AG09319 (cell line): ENCODE data around the gene GARIN5B.

Source experiments
- DNase-seq: peaks from one replicate; pipeline ENCODE4 v3.0.0-alpha.2; 2010; ENCODE audit warnings: low read depth; ENCODE audit errors: extremely low read depth
- TF ChIP-seq, protein P1 (sequence below): IDR thresholded peaks from 2 replicates; pipeline ENCODE4 v1.5.1; 2011; ENCODE audit warnings: low read depth, mild to moderate bottlenecking, inconsistent platforms, low read length, moderate library complexity

The GARIN5B gene

DNA sequence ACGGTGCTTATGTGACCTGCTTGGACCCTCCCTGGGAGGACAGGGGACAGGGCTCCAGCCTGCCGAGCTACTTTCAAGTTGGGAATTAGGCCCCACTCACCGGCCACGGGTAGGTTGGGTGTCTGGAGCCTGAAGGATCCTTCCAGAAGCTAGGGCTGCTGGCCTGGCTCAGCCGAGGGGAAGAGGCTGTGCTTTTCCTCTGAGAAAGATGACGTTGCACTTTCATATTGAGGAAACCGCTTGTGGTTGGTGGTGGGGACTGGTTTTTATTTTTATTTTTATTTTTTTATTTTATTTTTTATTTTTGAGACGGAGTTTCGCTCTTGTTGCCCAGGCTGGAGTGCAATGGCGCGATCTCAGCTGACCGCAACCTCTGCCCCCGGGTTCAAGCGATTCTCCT lies 37.9 kb downstream of the GARIN5B start, which contains the start of gene TMEM150B:
Gene TMEM150B (minus strand): TSS at position 170 of the 400 bp plus-strand sequence. CDS start 4,305 bp downstream, outside the sequence.
- TF ChIP-seq, protein P1, sequence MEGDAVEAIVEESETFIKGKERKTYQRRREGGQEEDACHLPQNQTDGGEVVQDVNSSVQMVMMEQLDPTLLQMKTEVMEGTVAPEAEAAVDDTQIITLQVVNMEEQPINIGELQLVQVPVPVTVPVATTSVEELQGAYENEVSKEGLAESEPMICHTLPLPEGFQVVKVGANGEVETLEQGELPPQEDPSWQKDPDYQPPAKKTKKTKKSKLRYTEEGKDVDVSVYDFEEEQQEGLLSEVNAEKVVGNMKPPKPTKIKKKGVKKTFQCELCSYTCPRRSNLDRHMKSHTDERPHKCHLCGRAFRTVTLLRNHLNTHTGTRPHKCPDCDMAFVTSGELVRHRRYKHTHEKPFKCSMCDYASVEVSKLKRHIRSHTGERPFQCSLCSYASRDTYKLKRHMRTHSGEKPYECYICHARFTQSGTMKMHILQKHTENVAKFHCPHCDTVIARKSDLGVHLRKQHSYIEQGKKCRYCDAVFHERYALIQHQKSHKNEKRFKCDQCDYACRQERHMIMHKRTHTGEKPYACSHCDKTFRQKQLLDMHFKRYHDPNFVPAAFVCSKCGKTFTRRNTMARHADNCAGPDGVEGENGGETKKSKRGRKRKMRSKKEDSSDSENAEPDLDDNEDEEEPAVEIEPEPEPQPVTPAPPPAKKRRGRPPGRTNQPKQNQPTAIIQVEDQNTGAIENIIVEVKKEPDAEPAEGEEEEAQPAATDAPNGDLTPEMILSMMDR, result no peak
- DNase-seq, result no peak

DNA sequence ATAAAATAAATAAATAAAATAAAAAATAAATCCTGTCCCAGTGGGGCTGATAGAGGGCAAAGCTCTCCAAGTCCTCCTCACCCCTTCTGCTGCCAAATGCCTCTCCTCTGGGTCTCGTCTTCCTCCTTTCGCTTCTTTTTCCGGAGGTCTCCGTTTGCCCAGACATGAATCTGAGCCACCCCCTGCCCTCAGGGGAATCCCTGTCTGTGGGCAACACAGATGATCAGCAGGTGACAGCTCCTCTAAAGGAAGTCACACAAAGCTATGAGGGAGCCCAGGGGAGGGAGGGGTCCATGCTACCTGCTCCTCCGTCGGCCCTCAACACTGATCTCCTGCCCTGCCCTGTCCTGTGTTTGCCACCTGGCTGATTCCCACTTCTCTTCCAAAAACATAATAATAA lies 38.4 kb downstream of the GARIN5B start:
- DNase-seq, result no peak

DNA sequence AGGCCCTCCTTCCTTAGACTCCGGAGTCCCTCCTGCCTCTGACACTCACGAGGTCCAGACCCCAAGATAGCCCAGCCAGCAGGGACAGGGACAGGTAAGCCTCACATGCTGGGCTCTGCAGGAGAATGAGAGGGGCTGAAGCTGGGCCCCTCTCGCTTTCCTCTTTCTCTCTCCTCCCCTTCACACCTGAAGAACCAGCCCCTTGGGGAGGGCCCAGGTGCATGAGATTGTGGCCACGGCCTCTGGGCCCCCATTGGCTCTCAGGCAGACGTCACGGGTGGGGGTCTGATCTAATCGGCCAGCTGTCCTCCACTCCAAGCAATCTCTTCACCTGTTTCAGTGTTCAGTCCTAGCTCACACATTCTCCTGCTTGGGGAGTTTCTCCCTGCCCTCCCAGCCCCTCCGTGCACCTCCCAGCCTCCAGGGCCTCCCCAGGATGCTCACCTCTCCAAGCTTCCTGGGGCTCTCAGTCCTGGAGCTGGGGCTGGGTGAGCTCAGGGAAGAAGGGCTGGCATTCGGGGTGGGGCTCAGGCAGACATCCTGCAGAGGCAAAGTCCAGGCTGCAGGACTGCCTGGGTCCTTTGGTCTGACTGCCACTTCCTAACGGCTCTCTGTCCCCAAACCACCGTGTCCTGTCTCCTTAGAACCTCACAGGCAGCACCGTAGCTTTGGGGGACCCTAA lies 40.7 kb downstream of the GARIN5B start:
- TF ChIP-seq, protein P1, result no peak

More for the DNA sequence above, 38.4 kb downstream of the GARIN5B start:
- TF ChIP-seq, protein P1, result no peak

DNA sequence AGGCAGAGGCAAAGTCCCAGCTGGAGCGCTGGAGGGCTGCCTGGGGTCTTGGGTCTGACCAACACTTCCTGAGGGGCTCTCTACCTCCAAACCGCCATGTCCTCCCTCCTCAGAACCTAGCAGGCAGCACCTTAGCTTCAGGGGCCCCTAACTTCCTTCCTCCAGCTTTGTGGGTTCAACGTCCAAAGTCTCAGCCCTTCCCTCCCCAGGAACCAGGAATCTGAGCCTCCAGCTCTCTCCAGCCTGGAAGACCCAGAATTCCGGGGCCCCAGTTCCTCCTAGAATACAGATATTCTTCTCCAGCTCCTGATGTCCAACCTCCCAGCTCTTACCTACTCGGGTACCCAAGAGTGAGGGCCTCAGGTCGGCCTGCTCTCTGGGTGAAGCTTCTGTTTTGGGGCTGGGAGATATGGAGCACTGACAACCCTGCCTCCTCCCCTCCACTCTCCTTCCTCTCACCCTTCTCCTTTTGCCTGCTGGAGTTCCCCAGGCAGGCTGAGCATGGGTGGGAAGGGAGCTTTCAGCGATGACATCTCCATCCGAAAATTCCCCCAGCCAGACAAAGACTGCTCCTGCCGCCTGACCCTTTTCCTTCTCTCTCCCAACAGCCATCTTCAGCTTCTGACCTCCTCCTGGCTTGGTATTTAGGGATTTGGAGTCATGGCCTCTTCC lies 41.5 kb downstream of the GARIN5B start:
- TF ChIP-seq, protein P1, result no peak
- DNase-seq, result no peak

More for the DNA sequence above, 40.7 kb downstream of the GARIN5B start:
- no peak for DNase-seq

DNA sequence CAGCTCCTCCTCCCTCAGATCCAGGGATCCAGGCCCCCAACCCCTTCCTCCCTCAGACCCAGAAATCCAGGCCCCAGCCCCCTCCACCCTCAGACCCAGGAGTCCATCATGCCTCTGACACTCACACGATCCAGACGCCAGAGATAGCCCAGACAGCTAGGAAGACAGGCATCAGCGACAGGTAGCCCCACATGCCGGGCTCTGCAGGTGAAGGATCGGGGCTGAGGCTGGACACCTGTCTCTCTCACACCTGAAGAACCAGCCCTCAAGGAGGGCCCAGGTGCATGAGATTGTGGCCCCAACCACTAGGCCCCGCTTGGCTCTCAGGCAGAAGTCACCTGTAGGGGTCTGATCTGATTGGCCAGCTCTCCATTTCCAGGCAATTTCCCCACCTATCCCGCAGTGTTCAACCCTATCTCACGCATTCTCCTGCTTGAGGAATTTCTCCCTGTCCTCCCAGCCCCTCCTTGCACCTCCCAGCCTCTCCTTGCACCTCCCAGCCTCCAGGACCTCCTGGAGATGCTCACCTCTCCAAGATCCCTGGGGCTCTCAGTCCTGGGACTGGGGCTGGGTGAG lies 42.1 kb downstream of the GARIN5B start:
- TF ChIP-seq, protein P1, result no peak
- no peak for DNase-seq

DNA sequence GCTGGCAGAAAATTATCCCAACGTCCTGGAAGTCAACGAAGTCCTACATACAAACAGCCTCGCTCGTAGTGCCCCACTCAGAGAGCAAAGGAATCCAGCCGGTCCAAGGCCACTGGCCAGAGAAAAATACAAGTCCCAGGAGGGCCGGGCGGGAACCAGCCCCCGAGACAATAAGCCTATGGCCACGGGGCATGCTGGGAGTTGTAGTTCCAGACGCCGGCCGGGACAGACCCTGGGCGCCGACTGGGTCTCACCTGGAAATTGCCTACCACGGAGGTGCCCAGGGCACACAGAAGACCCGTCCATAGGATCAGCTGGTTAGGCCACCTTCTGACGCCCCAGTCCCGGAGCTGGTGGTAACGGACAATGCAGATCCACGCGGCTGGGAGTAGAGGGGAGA lies 43.3 kb downstream of the GARIN5B start:
- DNase-seq, result no peak

More for the DNA sequence above, 43.3 kb downstream of the GARIN5B start:
- TF ChIP-seq, protein P1, result no peak
